Measurements from ENCODE around the gene SDK2.
A peak's percentile ranks its signal among the peaks of the same experiment; 100 is the strongest.

The SDK2 gene

DNA sequence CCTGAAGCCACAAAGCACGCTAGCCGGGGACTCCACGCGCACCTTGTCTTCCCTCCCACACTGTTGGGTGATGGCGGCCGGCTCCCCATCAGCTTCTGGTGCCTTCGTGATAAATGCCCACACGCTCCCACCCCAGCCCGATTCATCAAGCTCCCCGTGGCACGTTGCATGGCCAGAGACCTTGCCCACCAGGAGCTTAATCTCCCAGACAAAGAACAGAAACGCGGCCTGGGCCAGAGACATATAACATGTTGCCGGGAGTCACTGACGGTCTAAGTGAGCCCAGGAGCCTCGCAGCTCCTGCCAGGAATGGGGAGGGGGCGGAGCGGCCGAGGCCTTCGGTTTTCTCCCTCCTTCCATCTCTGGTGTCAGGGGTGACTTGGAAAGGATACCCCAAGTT lies 93.1 kb downstream of the SDK2 start:
- no peak for DNase-seq

- no peak for DNase-seq
Observed at GRCh38 chr17:73550556-73550955, 93.7 kb downstream of the SDK2 start.

DNA sequence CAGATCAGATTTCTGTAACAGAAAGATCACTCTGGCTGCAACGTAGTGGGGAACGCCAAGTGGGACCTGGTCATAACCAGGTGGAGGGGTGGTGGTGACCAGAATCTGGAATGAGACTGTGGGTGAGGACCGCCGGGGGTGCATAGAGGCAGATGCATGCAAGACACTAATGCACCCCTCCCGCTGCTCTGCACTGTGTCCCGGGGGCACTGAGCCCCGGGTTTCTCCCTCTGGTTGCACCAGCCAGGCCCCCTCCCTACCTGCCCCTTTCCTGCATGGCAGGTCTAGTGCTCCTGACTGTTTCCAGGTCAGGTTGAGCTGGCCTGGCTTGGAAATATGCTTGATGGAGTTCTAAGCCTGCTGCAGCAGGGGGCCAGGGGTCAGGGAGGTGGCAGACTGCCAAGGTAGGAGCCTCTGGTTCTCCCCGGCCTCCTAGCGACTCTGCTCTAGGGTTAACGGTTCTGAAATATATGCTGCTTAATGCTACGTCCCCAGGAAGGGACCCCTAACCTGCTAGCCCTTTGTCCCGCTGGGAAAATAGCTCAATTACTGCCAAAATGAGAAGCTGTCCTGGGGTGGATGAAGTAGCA lies 94.3 kb downstream of the SDK2 start:
- DNase-seq, result no peak

DNA sequence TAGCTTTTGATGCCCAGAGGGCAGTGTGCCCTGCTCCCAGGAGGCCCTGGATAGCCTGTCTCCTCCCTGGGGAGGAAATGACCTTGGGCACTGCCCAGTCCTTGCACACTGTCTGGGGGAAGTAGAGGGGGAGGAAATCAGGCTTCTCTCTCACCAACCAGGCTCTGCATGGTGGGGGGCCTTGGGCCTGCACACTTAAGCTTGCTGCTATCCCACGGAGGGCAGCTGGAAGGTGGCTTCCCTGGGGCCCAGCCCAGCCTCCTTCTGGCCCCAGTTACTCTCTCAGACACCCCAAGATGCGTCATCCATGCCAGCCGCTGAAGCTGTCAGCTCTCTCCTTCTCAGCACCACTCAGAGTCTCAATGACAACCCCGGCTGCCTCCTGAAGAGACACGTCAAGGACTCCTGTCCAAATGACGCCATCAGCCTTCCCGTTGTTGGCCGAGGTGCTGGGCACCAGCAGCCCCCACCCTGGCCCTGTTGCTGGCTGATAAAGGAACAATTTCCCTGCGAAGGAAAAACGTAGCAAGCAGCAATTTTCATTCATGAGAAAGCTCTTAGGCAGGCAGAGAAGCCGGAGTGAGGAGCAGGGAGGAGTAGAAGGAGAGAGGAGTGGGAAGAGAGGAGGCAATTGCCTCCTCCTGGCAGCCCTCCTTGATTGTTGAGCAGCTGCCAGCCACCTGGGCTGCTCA lies 95.5 kb downstream of the SDK2 start:
- DNase-seq, result no peak

DNA sequence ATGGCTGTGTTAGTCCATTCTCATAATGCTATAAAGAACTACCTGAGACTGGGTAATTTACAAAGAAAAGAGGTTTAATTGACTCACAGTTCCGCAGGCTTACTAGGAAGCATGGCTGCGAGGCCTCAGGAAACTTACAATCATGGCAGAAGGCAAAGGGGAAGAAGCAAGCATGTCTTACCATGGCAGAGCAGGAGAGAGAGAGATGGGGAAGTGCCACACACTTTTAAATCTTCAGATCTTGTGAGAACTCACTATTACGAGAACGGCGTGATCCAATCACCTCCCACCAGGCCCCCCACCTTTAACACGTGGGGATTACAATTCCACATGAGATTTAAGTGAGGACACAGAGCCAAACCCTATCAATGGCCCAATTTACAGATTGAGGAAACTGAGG lies 96.5 kb downstream of the SDK2 start:
- DNase-seq, result no peak

DNA sequence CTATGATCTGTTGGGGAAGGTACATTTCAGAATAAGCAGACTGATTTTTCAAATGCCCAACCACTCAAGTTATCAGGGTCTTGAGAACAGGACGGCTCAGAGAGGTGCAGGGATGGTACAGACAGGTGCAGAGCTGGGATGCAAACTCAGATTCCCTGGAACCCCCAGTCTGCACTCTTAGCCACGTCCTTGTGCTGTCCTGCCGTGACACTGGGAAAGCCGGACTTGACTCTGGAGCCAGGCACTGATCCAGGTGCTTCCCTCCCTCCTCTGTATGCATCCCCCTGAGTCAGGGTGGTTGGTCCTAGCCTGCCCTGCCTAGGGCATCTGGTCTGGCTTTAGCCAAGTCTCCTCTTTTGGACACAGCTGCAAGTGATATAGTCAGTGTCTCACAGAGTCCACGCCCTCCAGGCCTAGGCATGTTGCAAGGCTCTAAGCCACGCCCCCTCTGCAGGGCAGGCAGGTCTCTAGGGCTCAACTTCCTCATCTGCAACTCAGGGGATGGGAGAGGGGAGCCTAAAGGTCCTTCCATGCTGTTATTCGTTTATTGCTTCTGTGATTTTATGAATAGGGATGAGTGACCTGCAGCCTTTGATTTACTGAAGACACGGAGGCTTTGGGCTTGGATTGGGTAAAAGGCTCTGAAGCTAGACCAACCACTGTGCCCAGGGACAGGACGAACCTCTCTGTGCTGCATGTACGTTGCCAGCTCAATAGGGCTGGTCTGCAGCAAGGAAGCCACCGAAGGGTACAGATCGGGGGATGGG lies 97.3 kb downstream of the SDK2 start:
- peak; percentile 6 for DNase-seq

DNA sequence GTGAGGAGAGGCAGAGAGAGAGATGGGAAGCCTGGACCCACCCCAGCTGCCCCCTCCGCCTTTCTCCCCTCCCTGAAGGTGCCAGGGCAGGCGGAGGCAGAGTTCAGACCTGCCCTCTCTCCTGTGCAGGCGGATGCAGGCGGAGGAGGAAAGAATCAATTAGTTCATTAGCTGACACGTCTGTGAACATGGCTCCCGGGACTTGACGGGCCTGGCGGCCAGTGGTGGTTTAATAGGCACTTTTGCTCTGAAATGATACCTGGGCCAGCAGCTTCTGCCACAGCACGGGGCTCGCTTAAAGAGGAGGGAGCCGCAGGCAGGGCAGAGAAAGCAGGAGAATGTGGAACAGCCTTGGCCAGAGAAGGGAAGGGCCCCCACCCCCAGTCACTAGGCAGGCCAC lies 98.1 kb downstream of the SDK2 start:
- DNase-seq, result no peak

DNA sequence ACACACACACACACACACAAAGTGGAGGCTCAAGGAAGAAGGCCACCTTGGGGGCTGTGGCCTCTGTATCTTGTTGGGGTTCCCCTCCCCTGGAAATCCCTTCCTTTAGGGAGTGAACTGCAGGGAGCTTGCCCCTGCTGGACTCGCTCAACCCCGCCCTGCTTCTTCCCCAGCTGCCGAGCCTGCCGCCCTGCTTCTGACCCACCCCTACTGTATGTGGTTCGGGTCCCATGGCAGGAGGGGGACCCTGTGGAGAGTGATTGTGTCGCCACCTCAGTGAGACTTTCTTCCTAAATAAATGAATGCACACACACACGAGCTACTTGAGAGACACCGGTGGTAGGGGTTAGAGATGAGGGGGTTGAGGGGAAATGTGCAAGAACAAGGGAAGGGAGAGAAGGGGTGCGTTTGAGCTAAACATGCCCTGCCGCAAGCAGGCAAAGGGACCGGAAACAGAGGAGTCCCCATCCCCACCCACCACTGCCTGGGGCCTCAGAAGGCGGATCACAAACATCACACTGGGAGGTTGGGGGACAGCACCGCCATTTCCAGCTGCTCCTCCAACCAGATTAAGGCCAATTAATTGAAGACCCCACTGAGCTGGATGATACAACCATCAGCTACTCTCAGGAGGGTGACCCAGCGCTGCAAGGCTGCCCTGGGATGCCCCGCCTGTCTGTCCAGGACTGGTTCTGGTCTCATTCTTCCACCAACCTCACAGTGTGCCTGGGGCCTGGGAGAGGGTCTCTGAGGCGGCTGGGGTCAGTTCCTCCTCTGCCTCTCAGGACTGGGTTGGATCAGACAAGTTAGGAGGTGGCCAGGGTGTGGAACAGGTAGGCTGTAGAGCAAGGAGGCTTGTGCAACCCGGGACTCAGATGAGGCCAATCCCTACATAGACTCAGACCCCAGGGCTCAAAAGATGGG lies 98.9 kb downstream of the SDK2 start:
- DNase-seq, result no peak

DNA sequence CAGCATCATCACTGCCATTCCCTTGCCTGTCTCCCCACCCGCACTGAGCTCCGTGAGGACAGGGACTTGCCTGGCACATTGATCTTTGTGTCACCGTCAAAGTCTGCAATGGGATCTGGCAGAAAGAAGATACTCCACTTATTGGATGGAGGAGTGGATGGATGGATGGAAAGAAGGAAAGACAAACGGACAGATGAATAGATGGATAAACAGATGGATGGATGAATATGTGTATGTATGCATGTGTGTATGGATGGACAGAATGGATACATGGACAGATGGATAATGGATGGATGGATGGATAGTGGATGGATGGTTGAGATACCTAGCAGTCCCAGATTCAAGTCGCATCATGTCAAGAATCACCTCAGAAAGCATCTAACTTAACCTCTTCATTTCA lies 99.9 kb downstream of the SDK2 start:
- DNase-seq, result no peak

DNA sequence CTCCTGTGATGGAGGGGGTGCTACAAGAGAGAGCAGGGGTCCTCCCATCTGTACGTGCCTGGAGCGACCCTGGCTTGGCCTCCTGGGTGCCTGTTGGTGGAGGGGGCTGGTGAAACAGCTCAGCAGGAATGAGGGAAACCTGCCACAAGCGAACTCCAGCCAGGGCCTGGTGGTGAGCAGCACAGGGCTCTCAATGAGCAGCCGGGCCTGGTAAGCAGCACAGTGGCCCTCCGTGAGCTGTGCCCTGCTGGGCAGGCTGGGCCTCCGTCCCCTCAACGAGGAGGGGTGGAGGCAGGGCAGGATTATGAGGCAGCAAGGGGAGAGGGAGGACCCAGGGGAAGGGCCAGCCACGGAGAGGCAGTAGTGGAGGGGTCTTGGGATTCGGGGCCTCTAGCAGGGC lies 101.9 kb downstream of the SDK2 start:
- no peak for DNase-seq

DNA sequence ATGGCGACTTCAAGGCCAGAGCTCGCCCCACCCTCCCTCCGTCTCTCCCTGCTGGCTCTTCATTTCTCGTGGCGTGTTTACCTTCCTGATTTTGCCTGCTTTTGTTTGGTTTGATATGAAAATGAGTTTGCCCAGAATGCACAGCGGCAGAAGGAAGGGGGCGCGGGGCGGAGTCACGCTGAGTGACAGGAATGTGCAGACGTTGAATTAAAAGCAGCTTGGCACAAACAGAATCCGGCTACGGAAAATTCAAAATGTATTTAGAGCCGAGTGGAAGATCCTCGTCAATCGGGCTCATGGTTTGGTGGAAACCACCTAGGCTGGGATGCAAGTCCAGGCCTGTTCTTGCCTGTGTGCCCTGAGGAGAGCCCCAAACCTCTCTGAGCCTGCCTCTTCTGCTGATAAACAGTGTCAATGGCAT lies 102.7 kb downstream of the SDK2 start:
- DNase-seq, result no peak

DNA sequence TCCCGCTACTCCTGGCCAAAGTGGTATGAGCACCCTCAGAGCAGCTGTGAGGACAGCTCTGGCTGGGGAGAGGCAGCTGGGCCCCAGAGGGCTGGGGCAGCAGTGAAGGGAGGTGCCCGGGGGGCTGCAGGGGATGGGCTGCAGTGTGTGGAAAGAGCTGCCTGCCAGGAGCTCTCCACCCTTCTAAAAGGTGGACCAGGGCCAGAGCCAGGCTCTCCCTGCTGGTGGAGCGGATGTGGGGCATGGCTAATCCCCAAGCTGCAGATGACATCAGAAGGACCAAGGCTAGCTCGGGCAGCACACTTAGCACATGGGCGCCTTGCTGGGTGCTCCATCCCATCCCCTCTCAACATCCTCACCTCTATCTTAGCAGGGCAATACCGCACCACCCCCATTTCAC lies 103.1 kb downstream of the SDK2 start:
- DNase-seq, result no peak

GRCh38 chr17:73539166-73539565 lies 105.1 kb downstream of the SDK2 start:
- DNase-seq, result no peak

GRCh38 chr17:73538445-73538844 lies 105.8 kb downstream of the SDK2 start:
- DNase-seq, result no peak

DNA sequence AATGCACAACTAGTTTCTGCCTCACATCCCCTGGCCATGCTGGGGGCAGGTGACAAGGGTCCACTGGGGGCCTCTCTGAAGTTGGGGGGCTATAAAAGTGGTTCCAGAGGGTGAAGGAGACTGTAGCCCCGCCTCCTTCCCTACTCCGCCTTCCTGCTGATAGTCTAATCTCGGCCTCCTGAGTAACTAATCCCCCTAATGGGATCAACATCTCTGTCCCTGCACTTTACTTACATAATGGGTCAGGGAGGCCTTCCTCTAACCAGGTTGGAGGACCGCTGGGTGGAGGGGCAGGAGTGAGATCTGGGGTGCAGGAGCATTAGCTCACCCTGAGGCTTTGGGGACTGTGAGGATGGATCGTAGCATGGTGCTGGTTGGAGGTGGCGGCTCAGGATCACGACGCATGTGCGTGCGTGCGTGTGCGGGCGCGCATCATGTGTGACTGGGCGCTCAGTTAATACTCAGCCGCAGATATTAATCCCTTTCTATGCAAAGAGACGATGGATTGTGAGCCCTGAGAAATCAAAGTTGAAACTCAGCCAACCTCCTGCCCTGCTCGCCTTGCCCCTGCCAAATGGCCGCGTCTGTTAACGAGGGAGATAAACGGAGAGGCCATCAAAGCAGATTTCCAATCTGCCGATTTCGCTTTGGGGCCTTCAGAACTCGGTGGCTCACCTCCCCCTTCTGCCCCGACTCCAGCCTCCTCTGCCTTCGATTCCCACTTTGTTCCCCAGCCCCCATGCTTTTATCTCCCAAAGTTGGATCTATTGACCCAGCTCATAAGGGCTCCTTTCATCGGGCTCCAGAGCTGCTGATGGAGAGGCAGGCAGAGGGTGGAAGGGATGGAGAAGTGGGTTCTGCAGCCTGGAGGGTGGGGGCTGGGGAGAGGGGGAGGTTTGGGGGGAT lies 107.3 kb downstream of the SDK2 start:
- no peak for DNase-seq

DNA sequence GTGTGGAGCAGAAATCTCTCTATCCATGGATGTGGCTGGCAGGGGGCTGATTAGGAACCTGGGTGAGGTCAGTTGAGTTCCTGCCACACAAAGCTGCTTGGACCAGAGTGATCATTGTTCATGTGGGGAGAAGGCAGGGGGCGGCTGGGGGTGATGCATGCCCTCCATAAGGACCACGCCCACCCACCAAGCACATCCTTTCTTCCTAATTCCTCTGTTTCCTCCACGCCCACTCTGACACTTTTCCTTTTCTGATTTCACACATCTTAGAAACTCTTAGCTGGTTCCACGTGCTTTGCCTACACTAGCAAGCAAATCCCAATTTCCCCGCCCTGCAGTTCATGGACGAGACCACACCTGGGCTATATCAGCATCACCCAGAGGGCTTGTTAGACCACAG lies 108.5 kb downstream of the SDK2 start:
- no peak for DNase-seq

- DNase-seq, result no peak
Observed at GRCh38 chr17:73534209-73534909, 109.9 kb downstream of the SDK2 start.

- no peak for DNase-seq
Observed at GRCh38 chr17:73533781-73534180, 110.5 kb downstream of the SDK2 start.

- no peak for DNase-seq
Observed at GRCh38 chr17:73533127-73533526, 111.1 kb downstream of the SDK2 start.

- DNase-seq, result no peak
Observed at GRCh38 chr17:73532421-73532901, 111.8 kb downstream of the SDK2 start.

DNA sequence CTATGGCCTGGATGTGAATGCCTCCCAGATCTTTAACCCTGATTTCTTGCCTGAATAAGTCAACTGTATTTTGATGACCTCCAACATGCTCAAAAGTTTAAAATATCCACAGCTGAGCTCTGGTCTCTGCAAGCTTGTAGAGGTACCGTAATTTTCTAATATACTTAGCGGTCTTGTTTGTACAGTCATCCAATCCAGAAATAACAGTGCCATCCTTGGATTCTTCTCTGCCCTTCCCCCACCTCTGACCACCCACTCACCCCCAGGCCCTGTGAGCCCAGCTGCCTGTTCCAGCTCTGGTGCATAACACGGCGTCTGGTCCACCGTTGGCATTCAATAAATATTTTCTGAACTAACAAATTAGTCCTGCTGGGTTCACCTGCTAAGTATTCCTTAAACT lies 113.1 kb downstream of the SDK2 start:
- DNase-seq, result no peak
